GM12891 (cell line): Measurements from ENCODE around the gene AHRR.

Experiments used
- POLR2A ChIP-seq: IDR thresholded peaks from 2 replicates; pipeline ENCODE4 v1.6.1; 2011; ENCODE audit warnings: low read depth, low read length, control low read depth
- POLR2AphosphoS5 ChIP-seq: IDR thresholded peaks from 2 replicates; pipeline ENCODE4 v1.6.1; 2011; ENCODE audit warnings: low read depth, low read length, control low read depth

DNA sequence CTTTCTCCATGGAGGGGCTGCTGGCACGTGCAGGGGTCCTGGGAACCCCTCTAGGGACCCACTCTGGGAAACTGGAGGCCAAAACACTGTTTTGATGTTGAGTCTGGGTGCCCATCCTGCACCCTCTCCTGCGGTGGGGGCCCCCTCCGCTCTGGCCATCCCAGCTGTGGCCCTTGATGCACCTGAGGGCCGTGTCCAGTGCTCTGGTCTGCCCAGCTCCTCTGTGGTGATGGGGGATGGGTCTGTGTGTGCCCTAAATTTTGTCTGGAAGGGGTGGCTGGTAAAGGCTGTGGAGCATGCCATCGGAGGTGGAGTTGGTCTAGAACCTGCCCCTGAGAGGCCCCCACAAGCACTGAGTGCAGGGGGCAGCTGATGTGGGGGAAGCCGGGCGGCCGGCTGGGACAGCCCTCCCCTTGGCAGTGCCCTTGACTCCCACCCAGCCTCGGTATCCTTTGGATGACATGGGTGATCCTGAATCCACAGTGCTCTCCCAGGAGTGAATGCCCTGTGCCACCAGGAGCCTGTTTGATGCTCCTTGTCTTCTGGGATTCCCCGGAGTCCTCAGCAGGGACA lies 26.3 kb downstream of the AHRR start:
- no peak for TF ChIP-seq POLR2A
- no peak for TF ChIP-seq POLR2AphosphoS5
